DOHH2 (cell line): Measurements from ENCODE around the gene CSGALNACT2.

Experiments
- EZH2phosphoT487 ChIP-seq: fragments of 200-600 bp; sonication (generic); IDR thresholded peaks from 2 replicates; pipeline ENCODE4 v1.6.1; 2017; ENCODE audit warnings: borderline replicate concordance, mild to moderate bottlenecking, antibody characterized with exemption, low read length, moderate library complexity, mixed read lengths
- TF ChIP-seq, protein P1 (sequence below): fragments of 200-600 bp; sonication (generic); IDR thresholded peaks from one replicate; pipeline ENCODE4 v1.5.1; 2014; ENCODE audit warnings: antibody characterized with exemption, mild to moderate bottlenecking, low read depth, low read length; ENCODE audit not compliant: poor library complexity, severe bottlenecking

DNA sequence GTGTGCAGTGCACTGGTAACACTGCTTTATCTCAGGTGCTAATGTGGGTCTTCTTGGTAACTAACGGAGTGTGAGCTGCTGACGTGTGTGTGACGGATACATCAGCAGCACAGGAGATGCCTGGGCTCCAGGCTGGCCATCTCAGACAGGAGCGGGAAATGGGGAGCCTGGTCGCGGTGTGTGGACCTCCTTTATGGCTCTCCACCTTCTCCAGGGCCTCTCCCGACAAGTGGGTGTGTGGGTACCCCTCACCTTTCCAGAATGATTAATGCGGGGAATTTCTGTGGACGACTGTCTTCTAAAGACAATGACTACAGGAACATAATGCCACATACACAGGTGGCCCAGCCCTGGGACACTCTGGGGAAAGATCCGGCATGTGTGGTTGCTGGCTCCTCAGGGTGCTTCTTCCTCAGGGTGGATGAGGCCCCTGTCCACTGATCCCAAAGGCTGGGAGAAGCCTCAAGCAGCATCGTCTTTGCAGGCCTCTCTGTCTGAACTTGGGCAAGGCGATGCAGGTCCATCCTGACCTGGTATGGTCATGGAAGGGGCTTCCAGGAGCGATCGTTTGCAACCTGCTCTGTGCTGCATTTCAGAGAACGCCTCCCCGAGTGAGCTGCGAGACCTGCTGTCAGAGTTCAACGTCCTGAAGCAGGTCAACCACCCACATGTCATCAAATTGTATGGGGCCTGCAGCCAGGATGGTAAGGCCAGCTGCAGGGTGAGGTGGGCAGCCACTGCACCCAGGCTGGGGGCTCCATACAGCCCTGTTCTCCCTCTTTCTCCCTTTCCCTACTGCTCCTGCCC, 20.3 kb upstream of the CSGALNACT2 start:
- TF ChIP-seq, protein P1, sequence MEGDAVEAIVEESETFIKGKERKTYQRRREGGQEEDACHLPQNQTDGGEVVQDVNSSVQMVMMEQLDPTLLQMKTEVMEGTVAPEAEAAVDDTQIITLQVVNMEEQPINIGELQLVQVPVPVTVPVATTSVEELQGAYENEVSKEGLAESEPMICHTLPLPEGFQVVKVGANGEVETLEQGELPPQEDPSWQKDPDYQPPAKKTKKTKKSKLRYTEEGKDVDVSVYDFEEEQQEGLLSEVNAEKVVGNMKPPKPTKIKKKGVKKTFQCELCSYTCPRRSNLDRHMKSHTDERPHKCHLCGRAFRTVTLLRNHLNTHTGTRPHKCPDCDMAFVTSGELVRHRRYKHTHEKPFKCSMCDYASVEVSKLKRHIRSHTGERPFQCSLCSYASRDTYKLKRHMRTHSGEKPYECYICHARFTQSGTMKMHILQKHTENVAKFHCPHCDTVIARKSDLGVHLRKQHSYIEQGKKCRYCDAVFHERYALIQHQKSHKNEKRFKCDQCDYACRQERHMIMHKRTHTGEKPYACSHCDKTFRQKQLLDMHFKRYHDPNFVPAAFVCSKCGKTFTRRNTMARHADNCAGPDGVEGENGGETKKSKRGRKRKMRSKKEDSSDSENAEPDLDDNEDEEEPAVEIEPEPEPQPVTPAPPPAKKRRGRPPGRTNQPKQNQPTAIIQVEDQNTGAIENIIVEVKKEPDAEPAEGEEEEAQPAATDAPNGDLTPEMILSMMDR = no peak
- no peak for TF ChIP-seq EZH2phosphoT487
